GM21576 (cell line): ENCODE measurements around the gene FLYWCH2.

ENCODE experiments used
- ATAC-seq: cut with Tn5 transposase; IDR thresholded peaks from one replicate; pipeline ENCODE4 v1.9.1; 2021; ENCODE audit warnings: mild to moderate bottlenecking, moderate library complexity; ENCODE audit not compliant: unreplicated experiment

FLYWCH2 gene

DNA sequence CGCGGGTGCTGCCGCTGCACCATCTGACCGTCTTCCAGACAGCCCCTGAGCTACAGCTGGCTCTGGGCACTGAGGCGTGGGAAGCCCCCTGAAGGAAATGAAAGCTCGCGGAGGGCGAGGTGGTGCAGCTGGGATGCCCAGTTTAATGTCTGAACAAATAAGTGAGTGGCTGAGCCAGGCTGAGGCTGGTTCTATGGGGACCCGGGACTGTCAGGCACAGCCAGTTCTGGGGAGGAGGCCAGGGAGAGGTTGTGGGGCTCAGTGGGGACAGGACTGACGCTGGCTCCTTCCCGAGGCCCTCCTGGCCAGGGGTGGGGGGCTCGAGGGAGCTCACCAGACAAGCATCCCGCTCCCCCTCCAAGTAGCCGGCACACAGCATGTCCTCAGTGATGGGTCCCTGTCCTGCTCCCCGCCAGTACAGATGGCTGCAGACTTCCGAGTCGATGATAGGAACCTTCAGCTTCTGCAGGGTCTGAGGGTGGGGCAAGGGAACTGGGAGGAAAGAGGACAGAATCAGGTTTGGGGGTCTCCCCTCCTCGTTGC is 29.4 kb upstream of the FLYWCH2 start:
- ATAC-seq: no peak

DNA sequence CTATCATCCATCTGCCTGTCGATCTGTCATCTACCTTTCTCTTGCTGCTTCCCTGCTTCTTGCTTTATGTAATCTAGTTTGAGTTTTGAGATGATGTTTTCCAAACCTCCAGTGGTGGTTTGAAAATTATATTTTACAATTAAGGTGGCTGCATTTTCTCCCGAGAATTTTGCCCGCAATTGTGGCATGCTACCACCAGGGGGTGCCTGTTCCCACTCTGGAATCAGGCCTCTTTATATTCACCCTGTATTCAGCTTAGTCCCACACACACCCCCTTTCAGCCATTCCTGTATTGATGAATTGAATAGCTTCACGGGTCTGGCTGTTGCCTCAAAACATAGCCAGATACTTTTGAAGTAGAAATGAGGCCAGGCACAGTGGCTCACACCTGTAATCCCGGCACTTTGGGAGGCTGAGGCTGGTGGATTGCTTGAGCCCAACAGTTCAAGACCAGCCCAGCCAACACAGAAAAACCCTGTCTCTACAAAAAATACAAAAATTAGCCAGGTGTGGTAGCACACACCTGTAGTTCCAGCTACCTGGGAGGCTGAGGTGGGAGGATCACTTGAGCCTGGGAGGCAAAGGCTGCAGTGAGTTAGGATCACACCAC is 28.2 kb upstream of the FLYWCH2 start:
- no peak for ATAC-seq

DNA sequence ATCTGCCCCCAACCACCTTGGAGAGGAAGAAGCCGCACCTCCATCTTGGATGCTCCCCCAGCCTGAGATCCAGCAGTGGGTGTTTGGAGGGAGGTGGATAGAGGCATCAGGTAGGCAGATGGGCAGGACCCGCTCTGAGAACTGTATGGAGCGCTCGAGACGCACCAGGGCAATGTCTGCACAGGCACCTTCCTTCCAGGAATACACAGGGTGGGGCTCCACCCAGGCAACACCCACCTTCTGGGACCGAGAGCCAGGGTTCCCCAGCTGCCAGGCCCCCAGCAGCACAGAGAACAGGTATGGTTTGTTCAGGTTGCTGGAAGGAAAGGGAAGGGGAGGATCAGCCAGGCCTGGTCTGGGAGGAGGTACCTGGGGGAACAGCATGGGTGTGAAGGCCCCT is 27.5 kb upstream of the FLYWCH2 start:
- no peak for ATAC-seq

DNA sequence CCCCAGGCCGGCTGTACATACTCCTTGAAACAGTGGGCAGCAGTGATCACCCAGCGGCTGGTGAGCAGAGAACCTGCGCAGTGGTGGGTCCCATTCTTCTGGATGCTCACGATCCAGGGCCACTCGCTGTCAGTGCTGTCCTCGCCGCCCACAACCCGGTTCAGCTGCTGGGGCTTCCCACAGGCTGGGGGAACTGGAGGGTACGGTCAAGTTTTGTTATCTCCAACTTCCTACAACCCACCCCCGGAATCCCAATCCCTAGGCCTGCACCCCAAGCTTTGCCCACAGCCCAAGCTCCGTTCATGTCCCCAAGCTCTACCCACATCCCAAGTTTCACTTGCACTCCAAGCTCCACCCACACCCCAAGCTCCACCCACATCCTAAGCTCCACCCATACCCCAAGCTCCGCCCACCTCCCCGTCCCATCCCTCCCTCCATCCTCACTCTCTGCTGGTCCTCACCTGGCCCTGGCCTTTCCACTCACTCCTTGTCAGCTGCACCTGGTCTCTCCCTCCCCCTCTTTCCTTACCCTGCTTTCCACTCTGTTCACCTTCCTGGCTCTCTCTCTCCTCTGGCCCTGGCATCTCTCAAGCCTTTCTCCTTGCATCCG is 26.8 kb upstream of the FLYWCH2 start:
- ATAC-seq: no peak

DNA sequence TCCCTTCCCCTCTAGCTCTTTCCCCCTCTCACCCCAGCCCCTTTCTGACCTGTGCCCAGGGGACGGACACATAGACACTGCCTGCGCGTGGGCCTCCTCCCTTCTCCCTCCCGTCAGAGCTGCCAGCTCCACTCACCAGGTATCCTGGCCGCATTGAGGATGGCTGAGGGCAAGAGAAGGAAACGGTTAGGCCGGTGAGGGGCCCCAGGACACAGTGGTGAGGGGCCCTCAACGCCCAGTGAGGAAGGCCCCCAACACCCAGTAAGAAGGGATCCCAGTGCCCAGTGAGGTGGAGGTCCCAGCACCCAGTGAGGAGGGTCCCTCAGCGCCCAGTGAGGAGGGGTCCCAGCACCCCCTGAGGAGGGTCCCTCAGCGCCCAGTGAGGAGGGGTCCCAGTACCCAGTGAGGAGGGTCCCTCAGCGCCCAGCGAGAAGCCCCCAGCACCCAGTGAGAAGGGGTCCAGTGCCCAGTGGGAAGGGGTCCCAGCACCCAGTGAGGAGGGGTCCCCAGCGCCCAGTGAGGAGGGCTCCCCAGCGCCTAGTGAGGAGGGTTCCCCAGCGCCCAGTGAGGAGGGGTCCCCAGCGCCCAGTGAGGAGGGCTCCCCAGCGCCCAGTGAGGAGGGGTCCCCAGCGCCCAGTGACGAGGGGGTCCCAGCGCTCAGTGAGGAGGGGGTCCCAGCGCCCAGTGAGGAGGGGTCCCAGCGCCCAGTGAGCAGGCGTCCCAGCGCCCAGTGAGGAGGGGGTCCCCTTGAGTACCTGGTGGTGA is 26.1 kb upstream of the FLYWCH2 start:
- ATAC-seq: no peak

DNA sequence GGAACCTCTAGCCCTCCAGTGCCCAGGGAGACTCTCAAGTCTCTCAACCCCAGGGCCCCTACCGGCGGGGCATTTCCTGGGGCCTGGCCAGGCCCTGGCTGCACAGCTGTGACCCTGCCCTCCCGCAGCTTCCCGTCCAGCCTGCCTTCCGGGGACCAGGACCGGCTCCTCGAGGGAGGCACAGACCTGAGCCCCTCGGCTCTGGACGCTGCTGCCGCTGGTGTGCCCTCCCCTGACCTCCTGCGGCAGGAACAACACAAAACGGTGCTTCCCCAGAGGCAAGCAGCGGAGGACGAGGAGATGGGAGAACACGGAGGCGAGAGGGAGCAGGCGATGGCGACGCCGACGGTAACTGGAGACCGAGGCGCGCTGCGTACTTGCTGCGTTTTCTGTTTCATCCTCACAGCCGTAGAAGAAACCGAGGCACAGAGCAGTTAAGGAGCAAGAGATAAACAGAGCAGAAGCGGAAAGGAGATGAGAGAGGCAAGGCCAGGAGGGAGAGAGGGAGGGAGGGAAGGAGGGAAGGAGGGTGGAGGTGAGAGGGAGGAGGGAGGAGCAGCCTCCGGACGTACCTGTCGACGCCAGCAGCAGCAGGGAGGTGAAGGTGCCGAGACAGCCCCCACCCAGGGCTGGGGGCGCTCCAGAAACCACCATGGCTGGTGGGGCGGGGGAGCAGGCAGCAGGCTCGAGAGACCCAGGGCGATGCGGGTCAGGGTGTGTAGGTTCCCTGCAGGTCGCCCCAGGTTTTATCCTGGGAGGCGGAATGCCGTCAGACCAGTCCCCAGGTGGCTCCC is 25.4 kb upstream of the FLYWCH2 start, which contains the start of gene PRSS22:
Gene PRSS22, minus strand, starts transcription at position 720 of the 794 bp plus-strand sequence. Its CDS starts 66 bp downstream, at position 654.
- ATAC-seq: no peak

DNA sequence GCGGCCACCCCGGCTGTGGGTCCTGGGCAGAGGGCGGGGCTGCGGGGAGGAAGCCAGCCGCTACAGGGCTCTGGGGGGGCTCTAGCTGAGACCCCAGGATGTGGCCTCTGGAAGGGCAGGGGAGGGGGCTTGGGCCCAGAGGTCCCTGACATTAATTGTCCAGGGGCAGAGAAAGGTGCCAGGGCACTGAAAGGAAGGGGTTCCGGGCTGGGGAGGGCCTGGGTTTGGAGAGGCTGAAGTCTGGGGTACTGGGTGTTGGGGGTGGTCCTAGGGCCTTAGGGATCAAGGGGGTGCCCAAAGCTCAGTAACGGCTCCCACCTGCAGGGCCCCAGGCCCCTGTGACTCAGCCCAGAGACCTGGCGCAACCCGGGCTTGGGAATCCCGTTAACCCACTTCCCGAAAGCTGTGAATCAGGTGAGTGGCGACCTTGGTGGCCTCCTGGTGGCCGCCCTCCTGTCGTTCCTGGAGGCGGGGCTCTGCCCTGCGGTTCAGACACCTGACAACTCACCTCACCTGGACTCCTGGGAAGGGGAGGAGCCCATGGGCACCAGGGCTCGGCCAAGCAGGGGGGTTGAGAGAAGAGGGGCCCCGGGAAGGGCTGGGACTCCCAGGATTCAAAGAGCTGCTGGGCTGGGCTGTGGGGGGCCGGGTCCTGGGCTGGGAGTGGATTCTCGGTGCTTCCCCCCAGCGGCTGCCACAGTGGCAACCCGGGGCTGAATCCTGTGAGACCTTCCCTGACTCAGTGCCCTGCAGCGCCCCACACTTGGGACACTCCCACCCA is 24.6 kb upstream of the FLYWCH2 start:
- ATAC-seq: no peak

DNA sequence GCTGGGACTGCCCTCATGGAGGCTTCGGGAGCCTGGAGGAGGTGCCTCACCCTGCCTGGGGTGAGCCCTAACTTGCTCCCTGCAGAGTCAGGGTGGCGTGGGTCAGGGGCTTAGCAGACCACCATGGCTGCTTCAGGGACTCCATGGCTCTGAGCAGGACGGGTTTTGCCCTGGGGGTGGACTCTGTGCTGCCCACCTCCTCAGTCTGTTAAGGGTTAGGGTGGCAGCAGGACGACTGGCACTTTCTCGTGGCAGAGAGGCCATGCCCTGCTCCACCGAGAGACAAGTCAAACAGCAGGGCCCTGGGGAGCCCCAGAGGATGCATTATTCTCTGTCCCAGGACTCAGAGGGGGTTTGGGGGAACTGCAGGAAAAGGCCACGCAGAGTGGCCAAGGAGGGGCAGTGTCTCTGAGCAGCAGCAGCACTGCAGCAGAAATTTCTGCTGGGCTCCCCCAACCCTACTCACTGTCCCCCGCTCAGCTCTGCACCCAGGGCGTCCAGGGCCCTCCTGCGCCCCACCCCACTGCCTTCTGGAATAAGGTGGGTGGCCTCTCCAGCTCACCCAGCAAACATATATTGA is 23.2 kb upstream of the FLYWCH2 start:
- no peak for ATAC-seq

DNA sequence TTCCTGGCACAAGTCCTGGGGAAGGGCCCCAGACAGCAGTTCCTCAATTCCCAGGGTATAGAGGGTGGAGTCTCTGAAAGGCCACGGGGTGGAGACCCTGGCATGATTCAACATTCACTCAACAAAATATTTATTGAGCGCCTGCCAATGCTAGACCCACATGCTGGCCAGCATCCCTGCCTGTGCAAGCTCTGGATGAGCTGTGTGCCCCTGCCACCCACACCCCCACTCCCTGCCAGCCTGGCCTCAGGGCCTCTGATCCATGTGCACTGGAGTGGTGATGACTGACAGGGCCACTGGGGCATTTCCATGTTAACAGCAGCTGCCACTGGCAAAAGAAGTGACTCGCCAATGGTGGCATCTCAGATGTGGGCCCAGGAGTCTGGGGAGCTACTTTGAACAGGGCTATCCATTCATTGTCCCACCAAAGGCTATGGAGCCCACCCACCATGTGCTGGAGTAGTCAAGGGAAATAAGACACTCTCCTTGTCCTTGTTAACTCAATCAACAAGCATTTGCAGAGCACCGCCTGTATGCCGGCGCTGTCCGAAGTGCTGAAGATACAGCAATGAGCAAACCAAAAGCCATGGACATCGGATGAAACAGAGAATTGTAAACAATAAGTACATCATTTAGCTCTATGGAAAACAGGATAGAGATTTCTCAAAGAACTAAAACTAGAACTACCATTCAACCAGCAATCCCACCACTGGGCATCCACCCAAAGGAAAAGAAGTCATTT is 22.0 kb upstream of the FLYWCH2 start:
- ATAC-seq: no peak

DNA sequence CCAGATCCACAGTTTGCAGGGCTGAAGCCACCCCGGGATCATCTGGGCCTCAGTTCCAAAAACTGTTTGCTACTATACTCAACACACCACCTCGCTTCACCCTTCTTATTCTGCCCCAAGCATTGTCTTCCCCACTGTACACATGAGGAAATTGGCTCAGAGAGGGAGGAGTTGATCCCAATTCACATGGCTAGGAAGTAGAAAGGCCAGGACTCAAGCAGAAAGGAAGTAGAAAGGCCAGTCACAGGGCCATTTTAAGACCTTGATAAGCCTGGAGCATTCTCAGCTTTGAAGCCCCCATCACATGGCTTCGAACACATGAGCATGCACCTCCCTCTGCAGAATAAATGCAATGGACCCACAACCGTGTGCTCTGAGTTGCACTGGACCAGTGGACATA is 17.4 kb upstream of the FLYWCH2 start:
- ATAC-seq: no peak

DNA sequence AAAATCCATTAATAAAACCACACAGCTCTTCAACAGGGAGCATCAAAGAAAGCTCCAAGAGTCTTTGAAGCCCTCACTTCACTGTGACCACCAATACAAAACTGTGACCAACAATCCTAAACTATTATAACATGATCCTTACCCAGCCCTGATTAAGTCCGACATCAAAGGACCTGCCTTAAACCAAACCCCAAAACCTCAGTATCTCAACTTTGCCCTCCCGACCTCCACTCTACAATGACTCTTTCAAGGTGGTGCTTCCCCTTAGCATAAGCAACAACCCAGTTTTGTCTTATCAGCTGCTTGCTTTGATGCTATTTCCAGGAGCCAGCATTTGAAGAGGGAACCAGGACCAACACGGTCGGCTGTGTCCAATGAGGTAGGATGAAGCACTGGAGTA is 16.6 kb upstream of the FLYWCH2 start:
- no peak for ATAC-seq

DNA sequence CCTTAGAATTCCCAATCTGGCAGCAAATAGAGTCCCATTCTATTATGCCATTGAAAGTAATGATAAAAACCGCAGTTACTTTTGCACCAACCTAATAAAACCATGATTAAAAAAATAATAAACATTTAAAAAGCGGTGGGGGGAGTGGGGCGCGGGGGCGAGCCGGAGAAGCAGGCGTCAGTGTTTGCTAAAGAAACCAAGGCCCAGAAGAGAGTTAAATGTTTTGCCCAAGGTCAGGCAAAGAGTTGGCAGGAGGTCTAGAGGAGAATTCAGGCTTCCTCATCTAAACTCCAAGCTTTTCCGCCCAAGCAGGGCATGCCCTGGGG is 15.4 kb upstream of the FLYWCH2 start:
- ATAC-seq: no peak

DNA sequence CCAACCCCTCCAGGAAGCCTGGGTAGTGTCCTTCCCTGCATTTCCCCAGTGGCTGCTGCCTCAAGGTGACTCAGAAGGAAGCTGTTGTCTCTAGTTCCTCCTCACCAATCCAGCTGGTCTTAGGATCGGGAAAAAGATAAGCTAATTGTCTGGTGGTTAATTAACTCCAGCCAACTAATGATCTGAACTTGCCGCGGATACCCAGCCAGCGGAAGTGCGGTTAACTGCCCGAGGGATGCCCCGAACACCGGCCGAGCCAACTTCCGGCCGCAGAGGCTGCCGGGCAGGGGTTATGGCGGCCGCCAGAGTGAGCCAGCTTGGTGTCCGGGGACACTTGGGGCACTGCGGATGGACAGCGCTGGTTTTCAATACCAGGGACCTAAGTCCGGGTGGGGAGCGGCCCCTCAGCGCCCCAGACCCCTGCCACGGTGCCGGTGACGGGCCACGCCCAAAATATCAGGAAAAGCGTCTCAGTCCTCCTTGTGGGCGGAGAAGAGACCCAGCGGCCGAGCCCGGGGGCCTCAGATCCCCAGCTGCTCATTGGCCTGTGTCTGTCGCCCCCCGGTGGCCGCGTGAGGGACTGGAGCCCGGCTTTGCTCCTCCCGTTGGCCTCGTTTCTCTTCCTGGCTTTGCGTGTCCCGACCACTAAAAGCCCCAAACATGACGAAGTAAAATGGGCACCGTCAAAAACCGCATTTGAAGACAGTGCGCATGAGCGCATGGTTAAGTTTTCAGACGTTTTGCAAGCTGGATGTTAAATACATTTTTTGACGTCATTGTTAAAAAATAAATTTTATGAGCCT is 14.8 kb upstream of the FLYWCH2 start:
- peak; percentile 92 for ATAC-seq

DNA sequence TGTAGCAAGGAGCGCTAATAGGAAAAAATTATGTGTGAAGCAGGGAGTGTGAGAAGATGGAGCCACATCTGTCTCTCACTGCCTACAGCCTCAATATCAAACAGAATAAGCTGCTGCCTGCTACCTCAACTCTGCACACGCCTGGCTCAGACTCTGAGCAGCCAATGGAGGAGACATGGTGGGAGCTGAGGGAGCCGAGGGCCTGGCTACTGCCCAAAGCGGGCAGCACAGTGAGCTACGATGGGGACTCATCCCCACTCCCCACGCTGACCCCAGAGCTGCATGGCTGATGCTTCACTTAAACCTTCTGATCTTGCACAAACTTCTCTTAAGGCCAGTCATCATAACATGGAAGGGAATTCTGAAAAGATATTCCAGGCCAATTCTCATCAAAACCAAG is 11.1 kb upstream of the FLYWCH2 start:
- no peak for ATAC-seq

DNA sequence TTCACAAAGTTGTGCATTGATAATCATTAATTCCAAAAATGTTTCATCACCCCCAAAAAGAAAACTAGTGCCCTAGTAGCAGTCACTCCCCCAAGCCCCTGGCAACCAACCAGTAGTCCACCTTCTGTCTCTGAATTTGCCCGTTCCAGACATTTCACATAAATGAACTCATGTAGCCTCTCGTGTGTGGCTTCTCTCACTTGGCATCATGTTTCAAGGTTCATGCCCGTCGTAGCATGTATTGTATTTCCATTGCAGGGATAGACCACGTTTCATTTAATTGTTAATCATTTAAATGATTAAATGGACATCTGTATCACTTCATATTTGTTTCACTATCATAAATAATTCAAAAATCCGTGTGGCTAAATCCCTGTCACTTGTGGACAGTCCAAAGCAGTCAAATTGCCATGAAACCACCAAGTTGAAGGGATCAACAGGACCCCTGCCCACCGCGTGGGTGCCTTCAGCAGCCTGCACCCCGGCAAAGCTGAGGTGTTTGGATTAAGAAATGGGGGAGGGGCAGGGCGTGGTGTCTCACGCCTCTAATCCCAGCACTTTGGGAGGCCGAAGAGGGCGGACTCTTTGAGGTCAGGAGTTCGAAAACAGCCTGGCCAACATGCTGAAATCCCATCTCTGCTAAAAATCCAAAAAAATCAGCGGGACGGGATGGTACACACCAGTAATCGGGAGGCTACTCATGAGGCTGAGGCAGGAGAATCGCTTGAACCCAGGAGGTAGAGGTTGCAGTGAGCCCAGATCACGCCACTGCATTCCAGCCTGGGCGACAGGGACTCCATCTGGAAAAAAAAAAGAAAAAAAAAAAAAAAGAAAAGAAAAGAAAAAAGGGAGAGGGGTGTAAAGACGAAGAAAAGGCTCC is 8.7 kb upstream of the FLYWCH2 start:
- no peak for ATAC-seq

DNA sequence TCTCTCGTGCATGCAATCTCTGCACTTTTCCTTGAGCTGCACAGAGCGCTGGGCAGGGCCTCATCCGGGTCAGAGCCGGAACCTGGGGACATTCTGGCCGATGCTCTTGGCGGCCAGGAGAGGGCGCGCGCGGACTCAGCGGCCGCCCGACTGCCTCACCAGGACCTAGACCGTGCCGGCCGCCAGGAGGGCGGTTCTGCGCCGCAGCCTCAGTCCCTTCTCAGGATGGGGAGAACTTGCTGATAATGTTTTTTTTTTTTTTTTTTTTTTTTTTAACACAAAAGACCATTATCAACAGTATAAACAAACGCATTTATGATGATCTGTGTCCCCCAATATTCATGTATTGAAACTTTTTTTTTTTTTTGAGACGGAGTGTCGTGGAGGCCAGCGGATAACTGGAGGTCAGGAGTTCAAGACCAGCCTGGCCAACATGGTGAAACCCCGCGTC is 8.1 kb upstream of the FLYWCH2 start:
- ATAC-seq: no peak

DNA sequence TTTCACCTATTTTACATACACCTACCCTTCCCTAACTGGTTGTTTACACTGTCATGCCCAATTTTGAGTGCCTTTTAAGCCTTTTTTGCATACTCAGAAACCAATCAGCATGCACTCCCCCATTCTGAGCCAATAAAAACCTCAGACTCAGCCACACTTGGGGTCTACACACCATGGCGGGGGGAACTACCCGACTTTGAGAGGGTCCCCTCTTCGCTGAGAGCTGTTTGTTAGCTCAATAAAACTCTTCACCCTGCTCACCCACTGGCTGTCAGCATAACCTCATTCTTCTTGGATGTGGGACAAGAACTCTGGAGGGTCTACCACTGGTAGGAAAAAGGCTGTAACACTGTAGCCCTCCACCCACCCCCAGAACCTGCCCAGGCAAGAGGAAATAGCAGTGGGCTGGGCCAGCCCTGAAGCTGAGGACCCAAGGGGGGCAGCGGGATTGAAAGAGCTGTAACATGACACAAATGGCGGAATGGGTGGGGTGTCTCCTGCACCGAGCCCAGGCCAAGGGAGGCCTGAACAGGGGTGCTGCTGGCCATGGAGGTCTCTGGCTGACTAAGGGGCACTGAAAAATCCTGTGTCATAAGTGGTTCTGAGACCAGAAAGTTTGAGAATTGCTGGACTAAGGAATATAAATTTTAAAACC is 3.0 kb upstream of the FLYWCH2 start:
- no peak for ATAC-seq
